ENCODE measurements around the gene AMMECR1L.
"Not testable (repeated sequence)": the region's sequence is repeated elsewhere in the genome, so short reads cannot be mapped to it uniquely, and the experiment has no call there.

The AMMECR1L gene

DNA sequence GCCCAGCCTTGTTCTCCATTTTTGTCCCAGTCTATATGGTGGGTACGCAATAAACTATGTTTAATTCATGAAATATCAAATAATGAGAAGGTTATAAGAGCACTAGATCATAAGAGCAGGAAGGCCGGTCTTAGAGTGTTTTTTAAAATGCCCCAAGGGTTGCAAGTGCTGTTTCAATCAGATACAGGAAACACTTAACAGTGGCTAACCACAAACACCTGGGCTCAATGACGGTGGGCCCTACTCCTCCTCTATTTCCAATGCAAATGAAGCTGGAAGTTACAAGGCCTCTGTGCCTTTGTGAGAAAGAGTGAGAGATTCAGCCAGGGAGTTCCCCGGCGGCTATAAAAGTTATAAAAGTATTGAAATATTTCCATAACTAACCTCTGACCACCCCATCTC, 55.9 kb downstream of the AMMECR1L start:
- DNase-seq, result peak; percentile 76

DNA sequence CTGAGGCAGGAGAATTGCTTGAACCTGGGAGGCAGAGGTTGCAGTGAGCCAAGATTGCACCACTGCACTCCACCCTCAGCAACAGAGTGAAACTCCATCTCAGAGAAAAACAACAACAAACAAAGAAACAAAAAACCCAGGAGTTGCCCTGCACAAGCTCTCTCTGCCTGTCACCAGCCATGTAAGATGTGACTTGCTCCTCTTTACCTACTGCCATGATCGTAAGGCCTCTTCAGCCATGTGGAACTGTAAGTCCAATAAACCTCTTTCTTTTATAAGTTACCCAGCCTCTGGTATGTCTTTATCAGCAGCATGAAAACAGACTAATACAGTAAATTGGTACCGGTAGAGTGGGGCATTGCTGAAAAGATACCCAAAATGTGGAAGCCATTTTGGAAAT, 59.0 kb downstream of the AMMECR1L start:
- DNase-seq, result not testable (repeated sequence)

DNA sequence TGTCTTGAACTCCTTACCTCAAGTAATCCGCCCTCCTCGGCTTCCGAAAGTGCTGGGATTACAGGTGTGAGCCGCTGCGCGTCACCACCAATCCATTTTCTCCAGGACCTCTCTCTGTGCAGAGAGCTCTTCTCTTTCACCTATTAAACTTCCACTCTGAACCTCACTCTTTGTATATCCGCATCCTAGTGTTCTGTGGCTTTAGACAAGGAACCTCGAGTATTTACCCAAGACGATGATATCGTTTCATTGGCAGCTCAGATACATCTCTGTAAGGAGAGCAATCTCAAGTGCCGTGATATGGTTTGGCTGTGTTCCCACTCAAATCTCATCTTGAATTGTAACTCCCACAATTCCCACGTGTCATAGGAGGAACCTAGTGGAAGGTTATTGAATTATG, 59.7 kb downstream of the AMMECR1L start:
- DNase-seq, result no peak

DNA sequence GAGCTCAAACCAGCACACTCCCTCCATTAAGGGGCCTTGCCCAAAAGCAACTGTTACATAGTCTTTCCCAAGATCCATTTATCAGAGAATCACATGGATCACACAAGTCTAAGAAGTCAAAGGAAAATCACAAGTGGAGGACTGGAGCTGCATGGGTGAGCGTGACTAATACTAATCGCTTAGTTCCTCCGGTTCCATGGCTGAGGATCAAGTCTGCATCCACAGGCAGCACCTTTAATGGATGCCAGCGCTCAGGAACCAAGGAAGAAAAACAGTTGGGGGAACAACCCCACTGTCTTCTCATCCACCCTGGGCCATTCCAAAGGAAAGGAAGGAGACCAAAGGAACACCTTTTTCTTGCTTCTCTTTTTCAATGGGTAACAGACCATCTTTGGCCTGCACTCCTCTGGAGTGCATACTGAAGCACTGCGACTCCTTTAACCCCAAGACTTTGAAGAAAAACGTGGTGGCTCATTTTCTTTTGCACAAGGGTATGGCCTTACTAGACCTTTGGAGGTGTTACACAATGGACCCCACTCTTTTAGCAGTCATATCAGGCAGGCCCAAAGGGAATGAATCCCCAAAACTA, 65.6 kb downstream of the AMMECR1L start:
- no peak for DNase-seq

- DNase-seq, result no peak
Measured at GRCh38 chr2:127818794-127819425, 66.8 kb downstream of the AMMECR1L start.

DNA sequence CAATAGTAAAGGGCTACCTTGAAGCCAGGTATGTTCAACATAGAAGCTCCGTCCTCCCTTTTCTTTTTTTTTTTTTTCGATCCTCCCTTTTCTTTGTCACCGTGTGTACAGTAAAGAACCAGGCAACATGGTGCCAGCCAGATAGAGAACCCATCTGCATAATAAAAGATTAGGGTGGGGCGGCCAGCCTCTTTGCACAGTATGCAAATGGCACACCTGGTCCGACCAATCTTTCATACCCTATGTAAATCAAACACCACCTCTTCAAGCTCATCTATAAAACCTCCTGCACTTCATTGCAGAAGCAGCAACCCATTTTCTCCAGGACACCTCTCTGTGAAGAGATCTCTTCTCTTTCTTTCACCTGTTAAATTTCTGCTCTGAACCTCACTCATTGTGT, 67.5 kb downstream of the AMMECR1L start:
- DNase-seq, result no peak

DNA sequence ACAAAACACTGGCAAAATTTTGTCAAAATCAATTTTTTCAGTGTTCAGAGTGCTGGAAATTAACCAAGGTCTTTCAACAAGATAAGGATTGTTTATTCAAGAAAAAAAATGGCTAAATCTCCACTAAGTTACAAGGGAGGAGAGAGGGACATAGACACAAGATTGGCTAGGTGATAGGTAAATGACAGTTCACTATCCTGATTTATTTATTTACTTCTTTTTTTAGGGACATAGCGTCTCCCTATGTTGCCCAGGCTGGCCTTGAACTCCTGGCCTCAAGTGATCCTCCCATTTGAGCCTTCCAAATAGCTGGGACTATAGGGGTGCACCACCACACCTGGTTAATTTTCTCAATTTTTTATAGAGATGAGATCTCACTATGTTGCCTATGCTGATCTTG, 71.1 kb downstream of the AMMECR1L start:
- no peak for DNase-seq

GRCh38 chr2:127812441-127812840, 73.3 kb downstream of the AMMECR1L start:
- DNase-seq, result not testable (repeated sequence)

All from NCI-H510A (cell line).